Left ventricle myocardium inferior (tissue), 1 donor: Measurements from ENCODE around the gene ARHGEF12. TPM values are rescaled to one million over a fixed set of nuclear protein-coding genes. Genes with fewer than 3 reads are reported as not detected.

Experiments used
- DNase-seq: peaks from one replicate; pipeline ENCODE4 v3.0.0-alpha.2; 2020
- H3K27ac ChIP-seq: fragments of 200-600 bp; replicated peaks from 2 replicates; pipeline ENCODE4 v1.8.0; 2021
- H3K27me3 ChIP-seq: fragments of 200-600 bp; 2 replicates; pipeline ENCODE4 v1.8.0; 2021; ENCODE audit warnings: low read depth
- H3K36me3 ChIP-seq: fragments of 200-600 bp; 2 replicates; pipeline ENCODE4 v1.8.0; 2021
- H3K4me1 ChIP-seq: fragments of 200-600 bp; 2 replicates; pipeline ENCODE4 v1.8.0; 2021
- H3K4me3 ChIP-seq: fragments of 200-600 bp; 2 replicates; pipeline ENCODE4 v1.8.0; 2021; ENCODE audit warnings: mild to moderate bottlenecking, moderate library complexity
- H3K9me3 ChIP-seq: fragments of 200-600 bp; replicated peaks from 2 replicates; pipeline ENCODE4 v1.8.0; 2021
- CTCF ChIP-seq: fragments of 200-600 bp; IDR thresholded peaks from 2 replicates; pipeline ENCODE4 v1.8.0; 2021; ENCODE audit warnings: antibody characterized with exemption, mild to moderate bottlenecking, borderline replicate concordance
- intact Hi-C: fragments of 100-400 bp; cut with micrococcal nuclease; formaldehyde crosslinking; loops from one replicate; pipeline ENCODE4 v1.11.0; 2022
- total RNA-seq: library from RNA; stranded (reverse); fragmentation: NEBNext Ultra II Directional; extraction: Animal tissue kit (Norgen Biotek cat#: 25700); gene quantifications from one replicate; pipeline ENCODE4 v1.2.1, GENCODE V29; 2021
- donor health status: DM: no; HTN: yes; CAD: no; lungs with severe emphysema.

ARHGEF12 gene
- total RNA-seq, 1 donor from 2014 or later, result 92.9 TPM

- DNase-seq, result no peak
- intact Hi-C loops, result loop anchor here (10.0 kb wide), 1 partner anchor 437 kb away; no protein-coding TSS in a partner anchor
- no peak for TF ChIP-seq CTCF
- peaks cover 14% of the 10 kb centered on the region for H3K4me1 ChIP-seq
- no peak overlapping the region for H3K27ac ChIP-seq
- no peaks in the 10 kb centered on the region for H3K9me3 ChIP-seq
- no peak overlapping the region for H3K4me3 ChIP-seq
- H3K27me3 ChIP-seq, result peaks cover 88% of the 10 kb centered on the region
- no peaks in the 10 kb centered on the region for H3K36me3 ChIP-seq
Observed at GRCh38 chr11:120517801-120518291, 181.6 kb downstream of the ARHGEF12 start.

GRCh38 chr11:120518356-120518755 lies 182.1 kb downstream of the ARHGEF12 start:
- no peak for DNase-seq
- intact Hi-C loops, result loop anchor here (10.0 kb wide), 1 partner anchor 436 kb away; no protein-coding TSS in a partner anchor
- TF ChIP-seq CTCF, result no peak
- no peak overlapping the region for H3K27ac ChIP-seq
- H3K4me3 ChIP-seq, result no peak overlapping the region
- H3K9me3 ChIP-seq, result no peaks in the 10 kb centered on the region
- peaks cover 90% of the 10 kb centered on the region for H3K27me3 ChIP-seq
- no peaks in the 10 kb centered on the region for H3K36me3 ChIP-seq
- peaks cover 14% of the 10 kb centered on the region for H3K4me1 ChIP-seq

GRCh38 chr11:120519474-120519873 lies 183.3 kb downstream of the ARHGEF12 start:
- intact Hi-C loops, result loop anchor here (10.0 kb wide), 1 partner anchor 435 kb away; no protein-coding TSS in a partner anchor
- H3K27me3 ChIP-seq, result peaks cover 96% of the 10 kb centered on the region
- H3K36me3 ChIP-seq, result no peaks in the 10 kb centered on the region

GRCh38 chr11:120520091-120520822 lies 184.0 kb downstream of the ARHGEF12 start:
- TF ChIP-seq CTCF, result no peak
- peaks cover 96% of the 10 kb centered on the region for H3K27me3 ChIP-seq
- no peak for DNase-seq
- no peaks in the 10 kb centered on the region for H3K36me3 ChIP-seq
- no peak overlapping the region for H3K27ac ChIP-seq
- H3K9me3 ChIP-seq, result no peaks in the 10 kb centered on the region
- intact Hi-C loops, result no loop called here
- H3K4me1 ChIP-seq, result peaks cover 14% of the 10 kb centered on the region
- H3K4me3 ChIP-seq, result no peak overlapping the region

More at GRCh38 chr11:120519474-120519873, 183.3 kb downstream of the ARHGEF12 start:
- Histone ChIP-seq H3K27ac (no peak overlapping the region), H3K4me3 (no peak overlapping the region), H3K9me3 (no peaks in the 10 kb centered on the region), H3K4me1 (peaks cover 14% of the 10 kb centered on the region)
- TF ChIP-seq CTCF, result no peak
- DNase-seq, result no peak

- no peaks in the 10 kb centered on the region for H3K36me3 ChIP-seq
- H3K9me3 ChIP-seq, result no peaks in the 10 kb centered on the region
- H3K4me1 ChIP-seq, result peaks cover 14% of the 10 kb centered on the region
- DNase-seq, result no peak
- H3K27ac ChIP-seq, result no peak overlapping the region
- H3K27me3 ChIP-seq, result peaks cover 96% of the 10 kb centered on the region
- no peak overlapping the region for H3K4me3 ChIP-seq
- TF ChIP-seq CTCF, result no peak
- intact Hi-C loops, result no loop called here
Observed at GRCh38 chr11:120521176-120521575, 185.0 kb downstream of the ARHGEF12 start.
